GM12892 (cell line): Measurements from ENCODE around the gene SLC37A1.

ENCODE experiments used
- POLR2A ChIP-seq: IDR thresholded peaks from 2 replicates; pipeline ENCODE4 v1.6.1; 2011; ENCODE audit warnings: low read depth, low read length, control low read depth
- POLR2AphosphoS5 ChIP-seq: IDR thresholded peaks from 2 replicates; pipeline ENCODE4 v1.6.1; 2011; ENCODE audit warnings: low read depth, low read length, control low read depth

DNA sequence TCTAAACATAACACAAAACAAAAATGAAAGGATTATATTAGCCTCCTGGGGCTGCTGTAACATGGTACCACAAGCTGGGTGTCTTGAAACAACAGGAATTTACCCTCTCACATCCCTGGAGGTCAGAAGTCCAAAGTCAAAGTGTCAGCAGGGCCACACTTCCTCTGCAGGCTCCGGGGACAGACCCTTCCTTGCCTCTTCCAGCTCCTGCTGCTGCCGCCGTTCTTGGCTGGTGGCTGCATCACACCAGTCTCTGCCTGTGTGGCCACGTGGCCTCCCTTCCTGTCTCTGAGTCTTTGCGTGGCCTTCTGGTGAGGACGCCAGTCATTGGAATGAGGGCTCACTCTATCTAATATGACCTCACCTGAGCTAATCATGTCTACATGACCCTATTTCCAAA, 8.2 kb downstream of the SLC37A1 start:
- no peak for TF ChIP-seq POLR2AphosphoS5
- TF ChIP-seq POLR2A = no peak
